Bronchial epithelial cell (primary cell): ENCODE data around the gene SURF6. TPM values are rescaled to one million over a fixed set of nuclear protein-coding genes. Genes with fewer than 3 reads are reported as not detected.

Experiments used
- DNase-seq: peaks from one replicate; pipeline ENCODE4 v3.0.0-alpha.2; 2010; ENCODE audit warnings: low read depth
- FAIRE-seq: peaks from 2 replicates; lab custom pipeline; 2011; peaks lifted over from hg19 to GRCh38; lab: Jason Lieb, UNC
- H3K27me3 ChIP-seq: 2 replicates; pipeline ENCODE4 v1.5.1; 2011; ENCODE audit warnings: low read length; ENCODE audit not compliant: control insufficient read depth, insufficient read depth
- H3K36me3 ChIP-seq: 2 replicates; pipeline ENCODE4 v1.5.1; 2011; ENCODE audit warnings: low read length; ENCODE audit not compliant: control insufficient read depth, insufficient read depth
- H3K4me3 ChIP-seq: 2 replicates; pipeline ENCODE4 v1.5.1; 2011; ENCODE audit warnings: mild to moderate bottlenecking, low read depth, low read length, control low read depth
- CTCF ChIP-seq: IDR thresholded peaks from 2 replicates; pipeline ENCODE4 v1.5.1; 2011; ENCODE audit warnings: mild to moderate bottlenecking, moderate library complexity, low read length, control low read depth, inconsistent platforms; ENCODE audit not compliant: insufficient read depth, severe bottlenecking
- total RNA-seq: library from RNA; depleted of rRNA; stranded (reverse); fragments of >200 nt; gene quantifications from 2 replicates; pipeline ENCODE4 v1.2.1, GENCODE V29; 2014

Gene SURF6
- total RNA-seq, 1 donor from 2014 or later, result 9.0 TPM

GRCh38 chr9:133352635-133353340, 16.8 kb upstream of the SURF6 start:
- TF ChIP-seq CTCF, result no peak
- Histone ChIP-seq H3K4me3 (no peak overlapping the region), H3K36me3 (peaks cover 25% of the 10 kb centered on the region), H3K27me3 (no peaks in the 10 kb centered on the region)
- FAIRE-seq, result no peak
- DNase-seq, result no peak

DNA sequence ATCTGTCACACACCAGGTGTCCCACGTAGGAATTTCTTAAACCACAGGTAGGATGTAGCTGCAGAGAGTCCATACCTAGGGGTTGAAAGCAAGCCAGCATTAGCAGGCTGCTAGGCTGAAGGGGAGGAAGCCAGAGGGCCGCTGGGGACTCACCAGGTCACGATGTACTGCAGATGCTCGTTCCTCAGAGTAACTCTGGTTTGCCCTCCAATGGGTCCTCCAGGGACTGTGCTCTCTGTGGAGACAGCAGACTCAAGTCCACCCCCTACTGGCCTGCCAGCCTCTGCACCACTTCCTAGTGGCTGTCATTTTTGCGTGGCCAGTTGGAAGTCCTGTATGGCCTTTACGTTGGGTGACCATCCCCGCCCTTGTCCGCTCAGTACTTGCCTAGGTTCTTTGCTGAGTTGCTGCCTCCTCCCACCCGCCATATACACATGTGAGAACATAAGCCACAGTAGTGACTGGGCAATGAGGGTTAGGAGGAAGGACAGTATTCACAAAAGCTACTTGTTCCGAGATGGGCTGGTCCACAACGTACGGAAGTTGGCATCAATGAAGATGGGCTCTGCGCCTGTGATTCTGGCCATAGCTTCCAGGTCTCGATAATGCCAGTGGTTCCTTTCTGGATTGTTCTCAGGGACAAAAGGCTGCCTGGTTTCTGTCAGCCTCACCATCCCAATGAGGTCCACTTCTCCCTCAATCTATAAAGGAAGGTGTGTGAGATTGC, 16.1 kb upstream of the SURF6 start:
- no peaks in the 10 kb centered on the region for H3K27me3 ChIP-seq
- FAIRE-seq, result no peak
- H3K4me3 ChIP-seq, result no peak overlapping the region
- DNase-seq, result peak; percentile 70
- H3K36me3 ChIP-seq, result peaks cover 21% of the 10 kb centered on the region
- TF ChIP-seq CTCF, result peak; percentile 86

GRCh38 chr9:133351526-133351907, 15.5 kb upstream of the SURF6 start:
- DNase-seq (no peak), FAIRE-seq (no peak)
- Histone ChIP-seq H3K4me3 (no peak overlapping the region), H3K36me3 (peaks cover 21% of the 10 kb centered on the region), H3K27me3 (no peaks in the 10 kb centered on the region)
- TF ChIP-seq CTCF, result no peak

- no peak for TF ChIP-seq CTCF
- no peak for FAIRE-seq
- peaks cover 27% of the 10 kb centered on the region for H3K36me3 ChIP-seq
- DNase-seq, result no peak
- H3K4me3 ChIP-seq, result no peak overlapping the region
- no peaks in the 10 kb centered on the region for H3K27me3 ChIP-seq
Observed at GRCh38 chr9:133349965-133350616, 14.1 kb upstream of the SURF6 start.

DNA sequence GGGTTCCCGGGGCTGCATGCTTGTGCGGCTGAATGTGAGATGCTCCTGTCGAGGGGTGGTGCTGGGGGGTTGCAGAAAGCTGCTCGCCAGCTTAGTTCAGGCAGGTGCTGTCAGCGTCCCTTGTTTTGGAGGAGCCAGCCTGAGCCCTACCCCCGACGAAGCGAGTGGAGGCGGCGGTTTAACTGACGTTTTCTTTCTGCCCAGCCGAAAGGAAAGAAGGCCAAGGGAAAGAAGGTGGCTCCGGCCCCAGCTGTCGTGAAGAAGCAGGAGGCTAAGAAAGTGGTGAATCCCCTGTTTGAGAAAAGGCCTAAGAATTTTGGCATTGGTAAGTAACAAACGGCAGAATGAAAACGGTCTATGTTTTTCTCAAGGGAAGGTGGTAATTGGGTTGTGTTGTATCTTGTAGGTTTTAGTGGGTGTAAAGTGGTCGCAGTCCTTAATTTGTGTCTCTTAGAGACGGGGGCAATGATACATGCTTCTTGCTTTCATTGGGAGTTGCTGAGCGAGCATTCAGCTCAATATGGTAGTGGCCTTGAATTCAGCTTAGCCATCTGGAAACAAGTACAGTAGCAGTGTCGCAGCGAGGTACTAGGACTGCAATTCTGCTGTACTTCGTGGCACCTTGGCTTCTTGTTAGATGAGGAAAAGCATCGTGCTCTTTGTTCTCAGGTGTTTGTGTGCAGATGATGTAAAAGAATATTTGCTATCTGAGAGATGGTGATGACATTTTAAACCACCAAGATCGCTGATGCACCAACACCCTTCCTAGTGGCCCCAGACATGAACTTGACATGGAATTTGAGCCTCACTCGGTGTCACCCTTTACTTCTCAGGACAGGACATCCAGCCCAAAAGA, 13.0 kb upstream of the SURF6 start:
- FAIRE-seq, result no peak
- Histone ChIP-seq H3K4me3 (peak overlapping the region; percentile 62), H3K36me3 (peaks cover 35% of the 10 kb centered on the region), H3K27me3 (no peaks in the 10 kb centered on the region)
- no peak for TF ChIP-seq CTCF
- DNase-seq, result no peak
